GM19240 (cell line): ENCODE measurements around the gene DOCK2.

ENCODE experiments used
- DNase-seq: peaks from one replicate; pipeline ENCODE4 v3.0.0; 2011; ENCODE audit warnings: low spot score; ENCODE audit not compliant: insufficient read length

DOCK2 gene

DNA sequence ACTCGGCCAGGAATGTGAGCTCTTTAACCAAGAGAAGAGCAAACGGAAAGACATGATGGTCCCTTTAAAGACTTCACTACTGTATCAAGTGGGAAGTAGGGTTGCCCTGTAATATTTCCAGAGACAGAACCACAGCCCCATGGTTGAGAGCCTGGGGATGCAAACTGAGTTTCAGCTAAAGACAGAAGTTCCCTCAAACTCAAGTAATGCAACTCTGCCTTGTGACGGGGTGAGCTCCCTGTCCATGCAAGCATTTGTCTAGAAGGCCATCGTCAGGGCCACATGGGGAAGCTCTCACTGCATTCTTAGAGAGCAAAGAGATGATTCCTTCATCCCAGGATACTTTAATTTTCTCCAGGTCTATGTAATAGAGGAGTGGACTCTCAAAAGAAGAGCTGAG lies 260.4 kb downstream of the DOCK2 start:
- no peak for DNase-seq

DNA sequence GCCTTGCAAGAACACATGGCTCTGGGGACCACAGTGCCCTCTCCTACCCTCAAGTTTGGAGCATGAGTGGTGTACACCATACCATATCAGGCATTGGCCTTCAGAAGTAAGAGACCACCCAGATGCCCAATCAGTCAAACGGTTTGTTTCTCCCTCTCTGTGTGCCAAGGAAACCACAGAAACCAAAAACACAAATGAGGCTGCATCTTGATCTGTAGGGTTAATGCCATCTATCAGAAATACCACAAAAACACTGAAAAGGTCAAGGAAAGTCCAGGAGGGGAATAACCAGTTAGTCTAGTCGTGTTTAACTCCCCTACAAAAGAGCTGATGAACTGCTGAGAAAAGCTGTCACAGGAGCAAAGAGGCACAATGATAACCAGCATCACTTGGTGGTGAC lies 264.8 kb downstream of the DOCK2 start:
- no peak for DNase-seq

DNA sequence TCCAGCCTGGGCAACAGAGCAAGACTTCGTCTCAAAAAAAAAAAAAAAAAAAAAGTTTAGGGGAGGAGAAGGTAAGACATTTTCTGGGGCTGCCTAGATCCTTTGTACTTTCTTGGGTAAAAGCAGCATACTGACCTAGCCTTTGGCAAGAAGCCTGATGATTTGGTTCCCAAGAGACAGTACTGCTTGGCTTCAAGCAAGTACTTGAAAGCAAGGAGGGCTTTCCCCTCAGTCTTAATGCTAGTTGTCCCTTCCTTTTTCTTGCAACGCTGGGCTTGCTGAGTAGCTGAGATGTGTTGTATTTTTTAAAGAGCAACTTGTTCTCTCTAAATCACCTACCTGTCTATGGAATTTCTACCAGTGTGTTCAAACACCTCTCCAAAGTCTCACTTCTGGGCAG lies 267.0 kb downstream of the DOCK2 start:
- DNase-seq, result no peak

DNA sequence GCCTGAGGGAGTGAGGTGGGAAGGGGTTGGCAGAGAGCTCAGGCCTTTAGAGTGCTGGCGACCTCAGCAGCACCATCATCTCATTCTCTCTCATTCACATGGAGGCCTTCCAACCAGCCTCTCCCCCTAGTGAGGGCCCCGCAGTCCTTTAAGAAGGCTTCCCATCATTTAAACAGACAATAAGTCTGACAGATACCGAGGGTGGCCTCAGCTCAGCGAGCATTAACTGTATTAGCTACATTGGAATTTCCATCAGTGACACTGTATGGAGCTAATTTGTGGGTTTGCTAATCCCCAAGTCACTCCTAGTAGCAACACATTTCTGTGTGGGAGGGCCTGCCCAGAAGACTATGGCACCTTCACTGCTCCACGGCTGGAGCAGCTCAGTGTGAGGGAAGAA lies 267.4 kb downstream of the DOCK2 start:
- DNase-seq, result no peak

- no peak for DNase-seq
Measured at GRCh38 chr5:169905017-169905416, 267.9 kb downstream of the DOCK2 start.

- no peak for DNase-seq
Measured at GRCh38 chr5:169906745-169907649, 269.9 kb downstream of the DOCK2 start.

DNA sequence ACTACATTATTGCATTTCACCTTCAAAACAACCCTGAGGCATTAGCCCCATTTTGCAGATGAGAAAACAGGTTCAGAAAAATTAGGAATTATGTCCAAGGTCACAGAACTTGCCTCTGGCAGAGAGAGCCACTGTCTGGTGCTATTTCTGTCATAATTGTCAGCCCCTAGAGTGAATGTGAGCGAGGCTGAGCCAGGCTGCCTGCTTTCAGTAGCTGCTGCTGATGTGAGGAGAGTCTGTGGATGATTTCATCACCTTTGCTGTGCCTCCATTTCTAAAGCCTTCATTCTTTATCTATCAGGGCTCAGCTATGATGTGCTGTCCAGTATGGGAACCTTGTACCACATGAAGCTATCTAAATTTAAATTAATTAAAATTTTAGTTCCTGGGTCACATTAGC lies 271.8 kb downstream of the DOCK2 start:
- no peak for DNase-seq

DNA sequence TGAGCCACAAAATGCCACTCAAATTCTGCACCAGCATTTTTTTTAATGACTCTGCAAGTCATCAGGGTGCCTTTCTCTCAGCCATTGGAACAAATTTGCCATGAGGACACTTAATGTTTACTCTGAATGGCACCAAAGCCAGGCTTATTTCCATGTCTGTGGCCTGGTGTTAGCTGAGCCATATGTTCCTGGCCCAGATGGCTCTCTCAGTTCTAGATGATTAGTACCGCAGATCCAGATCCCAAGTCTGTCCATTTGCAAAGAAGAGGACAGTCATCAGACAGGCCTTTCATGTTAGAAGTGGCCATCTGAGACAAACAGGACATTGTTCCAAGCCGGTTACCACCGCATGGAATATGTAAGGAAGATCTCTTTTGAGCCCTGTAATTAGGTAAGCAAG lies 272.9 kb downstream of the DOCK2 start:
- DNase-seq, result no peak

DNA sequence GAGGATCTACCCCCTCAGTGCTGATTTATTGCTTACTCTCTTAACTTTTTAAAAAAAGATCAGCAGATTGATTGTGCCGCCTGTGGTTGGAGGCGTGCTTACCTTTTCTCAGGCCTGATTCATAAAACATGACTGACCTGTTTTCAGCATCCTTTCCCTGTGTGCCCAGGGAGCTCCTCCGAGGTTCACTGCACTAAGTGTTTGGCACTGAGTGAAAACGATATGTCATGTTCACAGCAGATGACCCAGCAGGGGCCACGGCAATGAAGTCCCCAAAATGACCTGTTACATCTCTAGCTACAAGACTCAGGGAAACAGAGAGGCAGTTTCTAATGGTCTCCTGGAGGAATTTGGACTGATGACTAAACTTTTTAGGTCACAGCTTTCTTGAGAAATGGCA lies 273.3 kb downstream of the DOCK2 start:
- DNase-seq, result no peak

- DNase-seq, result no peak
Measured at GRCh38 chr5:169911448-169912212, 274.6 kb downstream of the DOCK2 start.

GRCh38 chr5:169913479-169913878 lies 276.4 kb downstream of the DOCK2 start:
- DNase-seq, result no peak

GRCh38 chr5:169914766-169915165 lies 277.7 kb downstream of the DOCK2 start:
- DNase-seq, result no peak

DNA sequence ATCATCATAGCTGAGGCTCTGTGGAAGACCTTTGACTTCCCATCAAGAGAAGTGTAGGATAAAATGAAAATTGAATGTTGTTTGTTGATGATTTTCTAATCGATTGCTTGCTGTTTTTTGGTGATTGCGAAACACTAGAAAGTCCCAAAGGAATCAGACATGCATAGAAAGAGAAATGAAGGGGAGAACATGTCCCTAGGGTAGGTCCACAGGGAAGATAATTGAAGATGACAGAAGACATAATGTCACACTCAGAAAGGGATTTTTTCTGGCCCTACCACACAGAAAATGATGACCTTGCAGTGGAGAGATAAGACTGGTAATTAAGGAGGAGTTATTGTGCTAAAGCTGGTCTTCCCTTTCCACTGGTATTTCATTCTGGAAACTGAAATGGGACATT lies 280.4 kb downstream of the DOCK2 start:
- no peak for DNase-seq

- no peak for DNase-seq
Measured at GRCh38 chr5:169918228-169918627, 281.2 kb downstream of the DOCK2 start.

- DNase-seq, result no peak
Measured at GRCh38 chr5:169920474-169920873, 283.4 kb downstream of the DOCK2 start.

DNA sequence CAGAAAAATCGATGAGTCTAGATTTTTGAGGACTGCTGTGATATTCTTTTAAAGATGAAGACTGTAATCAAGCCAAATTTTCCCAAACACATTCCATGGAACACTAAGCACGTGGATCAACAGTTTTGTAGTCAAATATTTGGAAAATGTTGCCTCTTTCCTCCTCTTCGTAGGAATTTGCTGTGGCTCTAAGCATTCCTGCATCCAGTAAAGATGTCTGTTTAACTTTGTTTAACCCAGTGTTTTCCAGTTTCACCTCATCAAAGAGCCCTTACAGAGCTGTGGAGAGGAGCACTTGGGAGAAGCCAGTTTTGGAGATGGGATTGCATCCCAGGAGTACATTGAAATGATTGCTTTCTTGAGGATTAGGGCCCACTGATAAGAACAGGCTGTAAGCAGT lies 284.3 kb downstream of the DOCK2 start:
- DNase-seq, result no peak

- no peak for DNase-seq
Measured at GRCh38 chr5:169921949-169922348, 284.9 kb downstream of the DOCK2 start.

GRCh38 chr5:169922474-169922873 lies 285.4 kb downstream of the DOCK2 start:
- no peak for DNase-seq

DNA sequence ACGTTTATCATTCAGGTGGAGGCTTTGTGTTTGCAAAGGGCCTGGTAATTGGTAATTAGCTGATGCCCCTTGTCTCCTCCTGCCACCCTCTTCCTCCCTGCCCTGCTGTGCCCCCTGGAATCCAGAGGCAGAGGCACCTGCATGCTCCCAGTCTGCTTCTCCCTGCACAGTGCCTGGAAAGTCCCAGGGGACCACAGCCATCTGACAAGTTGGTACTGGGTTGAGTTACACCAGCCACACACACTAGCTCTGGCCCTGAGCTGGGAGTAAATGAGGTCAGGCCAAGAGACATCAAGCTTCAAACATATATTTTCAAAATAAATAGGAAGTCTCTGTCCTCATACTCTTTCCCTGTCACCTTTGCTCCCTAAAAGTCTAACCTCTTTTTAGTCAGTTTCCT lies 286.9 kb downstream of the DOCK2 start:
- DNase-seq, result no peak

DNA sequence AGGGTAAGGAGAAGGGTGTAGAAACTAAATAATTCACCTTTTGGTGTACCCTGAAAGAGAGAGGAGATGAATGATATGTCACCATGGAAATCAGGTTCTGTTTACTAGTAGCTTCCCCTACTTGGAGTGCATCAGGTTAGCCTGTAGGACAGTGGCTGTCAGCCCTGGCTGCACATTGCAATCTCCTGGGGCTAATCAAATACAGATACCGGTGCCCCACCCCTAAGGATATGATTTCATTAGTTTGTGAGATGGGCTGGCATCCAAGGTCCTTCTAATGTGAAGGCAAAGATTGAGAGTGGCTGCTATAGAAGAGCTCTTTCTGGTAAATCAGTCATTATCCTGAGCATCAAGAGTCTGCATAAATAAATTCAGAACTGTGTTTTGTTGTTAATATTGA lies 296.1 kb downstream of the DOCK2 start:
- DNase-seq, result no peak

DNA sequence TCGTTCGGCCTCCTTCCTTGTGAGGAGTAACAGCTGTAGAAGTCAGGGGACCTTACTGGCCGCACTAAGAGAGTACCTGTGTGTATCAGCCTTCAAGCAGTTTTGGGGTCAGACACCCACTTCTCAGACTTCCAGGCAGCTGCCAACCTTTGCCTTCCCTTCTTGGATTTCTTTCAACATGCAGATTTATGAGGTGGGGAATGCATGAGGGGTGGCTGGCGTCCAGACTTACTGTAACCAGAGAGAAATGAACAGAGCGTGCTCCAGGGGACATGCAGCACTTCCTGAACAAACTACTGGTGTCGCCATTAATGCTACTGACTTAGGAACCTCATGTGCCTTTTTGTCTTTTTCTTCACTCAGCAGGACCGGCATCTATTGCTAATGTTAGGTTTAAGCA lies 296.5 kb downstream of the DOCK2 start:
- DNase-seq, result no peak

- no peak for DNase-seq
Measured at GRCh38 chr5:169934990-169935389, 297.9 kb downstream of the DOCK2 start.

DNA sequence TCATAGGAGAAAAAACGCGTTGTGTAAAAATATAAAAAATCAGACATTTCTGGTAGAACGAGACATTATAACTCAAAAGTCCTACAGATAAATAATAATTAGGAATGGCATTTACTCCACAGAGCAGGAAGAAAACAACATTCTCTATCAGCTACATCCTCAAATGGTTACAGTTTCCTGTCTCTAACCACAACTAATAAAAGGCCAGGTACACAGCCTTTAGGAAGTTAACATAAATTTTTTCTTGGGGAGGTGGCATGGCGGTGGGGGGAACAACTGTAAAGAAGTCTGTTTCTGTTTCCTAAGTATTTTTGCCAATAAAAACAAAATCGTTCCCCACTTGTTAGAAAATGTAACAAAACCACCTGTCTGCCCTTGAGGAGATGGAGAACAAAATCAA lies 298.7 kb downstream of the DOCK2 start:
- DNase-seq, result no peak
